CD4-positive, alpha-beta T cell treated with Interleukin-12 subunit alpha and Interleukin-12 subunit beta, for 1 hour (primary cell): ENCODE measurements around the gene NHLH1.

Experiments
- DNase-seq: peaks from one replicate; pipeline ENCODE4 v3.0.0-alpha.2; 2020

NHLH1 gene

DNA sequence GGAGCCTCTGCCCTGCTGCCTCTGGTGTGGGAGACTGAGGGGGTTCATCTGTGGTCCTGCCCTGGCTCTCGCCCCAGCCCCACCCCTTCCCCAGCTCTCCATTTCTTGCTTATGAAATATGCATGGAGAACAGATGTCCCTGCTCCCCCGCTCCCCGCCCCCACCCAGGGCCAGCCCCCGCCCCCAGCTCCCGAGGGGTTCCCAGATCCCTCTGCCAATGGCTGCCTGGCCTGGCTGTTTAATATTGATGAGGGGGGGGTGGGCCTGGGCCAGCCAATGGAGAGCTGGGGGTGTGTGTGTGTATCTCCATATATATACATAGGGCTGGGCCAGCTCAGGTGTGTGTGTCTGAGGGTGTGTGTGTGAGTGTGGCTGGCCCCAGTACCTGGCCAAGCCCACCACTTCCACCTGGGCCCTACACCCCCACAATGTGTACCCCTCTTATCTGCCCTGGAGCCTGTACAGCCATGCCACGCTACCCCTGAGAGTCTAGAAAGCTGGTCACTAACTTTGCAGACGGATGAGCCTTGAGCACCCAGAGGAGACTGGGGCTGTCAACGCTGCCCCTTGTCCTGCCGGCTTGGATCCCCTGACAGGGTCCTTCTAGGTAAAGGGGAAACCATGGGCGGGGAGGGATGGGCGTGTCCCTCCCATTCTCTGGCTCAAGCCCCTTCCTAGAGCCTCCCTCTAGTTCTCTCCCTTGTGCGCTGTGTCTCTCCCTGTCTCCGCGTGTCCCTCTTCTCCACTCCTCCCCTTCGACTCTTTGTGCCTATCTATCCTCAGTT lies at the start of gene NHLH1:
TSS of gene NHLH1 (plus strand) at position 341 of the 785 bp plus-strand sequence. CDS start 3,661 bp downstream, outside the sequence.
- no peak for DNase-seq

- DNase-seq = no peak
Measured at GRCh38 chr1:160322831-160323230, 44.0 kb upstream of the NHLH1 start.

DNA sequence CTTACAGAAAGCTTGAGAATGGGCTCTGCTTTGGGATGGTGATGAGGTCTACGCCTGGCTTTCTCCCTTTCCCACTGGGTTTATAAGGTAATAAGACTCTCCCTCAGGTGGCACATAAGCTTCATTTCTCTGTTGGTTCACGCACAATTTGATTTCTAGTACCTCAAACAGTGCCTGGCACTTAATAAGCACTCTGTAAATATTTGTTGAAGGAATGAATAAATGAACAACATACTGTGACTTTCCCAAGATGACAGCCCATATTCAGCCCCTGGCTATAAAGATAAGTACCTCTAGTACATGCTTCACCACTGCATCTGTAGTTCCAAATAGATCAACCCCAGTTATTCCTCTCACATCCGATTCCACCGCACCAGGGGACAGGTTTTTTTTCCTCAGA lies 41.6 kb upstream of the NHLH1 start:
- DNase-seq = no peak

DNA sequence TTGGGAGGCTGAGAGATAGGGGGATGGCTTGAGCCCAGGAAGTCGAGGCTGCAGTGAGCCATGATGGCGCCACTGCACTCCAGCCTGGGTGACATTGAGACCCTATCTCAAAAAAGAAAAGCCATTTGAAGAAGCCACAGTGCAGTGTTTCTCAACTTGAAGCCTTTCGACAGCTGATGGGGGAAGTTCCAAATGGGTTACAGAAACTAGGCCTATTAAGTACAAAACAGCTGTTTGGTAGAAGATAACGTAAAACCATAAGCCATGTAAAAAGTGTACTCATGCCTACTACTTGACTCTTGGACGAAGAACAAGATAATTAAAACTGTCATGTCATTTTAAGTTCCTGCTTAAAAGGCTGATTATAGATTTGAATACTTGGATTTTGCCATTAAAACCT lies 40.5 kb upstream of the NHLH1 start:
- no peak for DNase-seq

GRCh38 chr1:160328184-160328583 lies 38.7 kb upstream of the NHLH1 start:
- DNase-seq = no peak

DNA sequence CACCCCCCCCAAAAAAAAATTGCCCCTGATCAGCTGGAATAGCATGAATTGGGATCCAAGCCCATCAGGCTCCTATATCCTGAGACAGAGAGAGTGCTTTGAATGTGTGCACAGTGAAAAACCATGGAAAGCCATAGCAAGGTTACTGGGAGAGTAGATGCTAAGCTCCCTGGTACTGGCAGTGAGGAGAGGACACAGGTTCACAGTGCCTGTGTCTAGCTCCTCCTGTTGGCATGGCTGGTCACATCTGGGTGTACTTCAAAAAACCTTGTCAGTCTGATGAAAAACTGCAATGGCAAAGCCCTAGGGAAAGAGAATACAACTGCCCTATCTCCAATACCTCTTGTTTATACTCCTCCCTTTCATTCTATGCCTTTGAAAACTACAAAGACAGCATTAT lies 36.8 kb upstream of the NHLH1 start:
- no peak for DNase-seq

- no peak for DNase-seq
Measured at GRCh38 chr1:160332516-160332915, 34.4 kb upstream of the NHLH1 start.

- DNase-seq = no peak
Measured at GRCh38 chr1:160338580-160338979, 28.3 kb upstream of the NHLH1 start.

DNA sequence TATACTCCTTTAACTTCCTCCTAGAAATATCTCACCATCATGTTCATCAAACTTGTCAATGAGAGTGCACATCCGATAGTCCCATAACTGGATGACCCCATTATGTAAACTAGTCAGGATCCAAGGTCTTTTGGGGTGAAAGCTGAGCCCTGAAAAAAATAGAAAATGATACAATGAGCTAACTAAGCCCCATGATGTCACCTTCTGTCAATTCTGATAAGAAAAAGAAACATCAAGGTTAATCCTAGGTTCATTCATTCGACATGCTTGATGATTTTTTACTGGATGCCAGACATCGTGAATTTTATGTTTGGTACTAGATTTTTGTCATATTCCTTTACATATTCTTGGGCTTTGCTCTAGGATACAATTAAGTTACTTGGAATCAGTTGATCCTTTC lies 26.7 kb upstream of the NHLH1 start:
- DNase-seq = no peak

DNA sequence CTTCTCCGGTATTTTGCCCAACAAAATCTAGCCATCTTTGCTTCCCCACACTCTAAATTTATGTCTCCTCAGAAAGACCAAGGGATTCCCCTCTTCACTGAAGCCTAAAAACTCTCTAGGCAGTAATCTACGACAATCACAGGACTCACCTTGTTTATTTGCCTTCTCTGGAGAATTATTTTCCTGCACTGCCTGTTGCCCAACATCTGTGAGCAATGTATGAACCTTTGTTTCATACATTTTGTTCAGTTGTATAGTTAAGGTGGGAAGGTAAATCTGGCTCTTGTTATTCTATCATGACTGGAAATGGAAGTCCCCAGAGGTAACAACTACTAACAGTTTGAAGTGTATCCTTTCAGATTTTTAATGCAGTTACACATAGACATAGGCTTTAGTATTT lies 26.0 kb upstream of the NHLH1 start:
- DNase-seq = no peak

DNA sequence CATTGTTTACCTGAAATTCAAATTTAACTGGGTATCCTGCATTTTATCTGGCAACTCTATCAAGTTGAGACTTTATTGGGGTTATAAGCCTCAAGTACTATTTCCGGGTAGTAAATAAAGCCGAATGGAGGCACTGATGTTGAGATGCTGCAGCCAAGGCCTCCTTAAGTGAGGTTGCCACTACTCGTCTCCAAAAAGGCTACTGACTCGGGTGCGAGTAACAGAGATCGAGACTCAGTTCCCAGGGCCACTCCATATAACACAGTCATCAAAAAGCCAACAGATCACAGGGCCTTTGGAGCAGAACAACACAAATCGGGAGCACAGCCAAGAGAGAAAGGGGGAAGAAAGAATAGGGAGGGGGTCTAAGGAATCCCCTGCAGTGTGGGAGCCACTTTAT lies 24.3 kb upstream of the NHLH1 start:
- DNase-seq = peak; percentile 21

- DNase-seq = peak; percentile 93
Measured at GRCh38 chr1:160342953-160343869, 23.7 kb upstream of the NHLH1 start, which contains the start of the genes COPA and NCSTN. COPA (minus strand) TSS chr1:160343250; CDS start chr1:160343170, 80 bp downstream. NCSTN (plus strand) TSS chr1:160343383; CDS start chr1:160343397, 14 bp downstream.

DNA sequence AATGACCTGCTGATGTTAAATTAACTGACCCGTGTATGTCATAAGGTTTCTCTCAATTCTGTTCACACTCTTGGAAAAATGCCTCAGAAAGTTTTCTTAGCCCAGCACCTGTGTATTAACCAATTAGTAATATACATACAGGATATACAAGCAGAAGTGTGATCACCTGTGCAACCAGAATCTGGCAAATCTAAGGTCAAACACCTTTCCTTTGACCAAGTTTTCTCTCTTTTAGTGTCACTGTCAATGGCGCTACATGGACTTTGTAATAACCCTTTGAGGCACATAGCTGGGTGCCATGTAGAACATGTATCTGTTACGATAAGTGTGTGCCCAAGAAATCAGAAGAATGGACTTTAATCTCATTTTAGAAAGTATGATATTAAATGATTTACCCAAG lies 22.6 kb upstream of the NHLH1 start:
- DNase-seq = no peak

DNA sequence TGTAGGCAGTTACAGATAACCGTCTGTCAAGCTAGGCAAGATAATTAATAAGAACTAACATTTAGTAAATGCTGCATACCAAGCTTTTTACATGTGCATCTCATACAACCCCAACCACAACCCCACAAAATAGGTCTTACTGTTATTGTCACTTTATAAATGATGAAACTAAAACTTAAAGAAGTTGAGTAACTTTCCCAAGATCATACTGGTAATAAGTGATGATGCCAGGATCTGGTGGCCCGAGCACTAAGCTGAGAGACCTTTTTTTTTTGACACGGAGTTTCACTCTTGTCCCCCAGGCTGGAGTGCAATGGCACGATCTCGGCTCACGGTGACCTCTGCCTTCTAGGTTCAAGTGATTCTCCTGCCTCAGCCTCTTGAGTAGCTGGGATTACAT lies 21.9 kb upstream of the NHLH1 start:
- DNase-seq = no peak

DNA sequence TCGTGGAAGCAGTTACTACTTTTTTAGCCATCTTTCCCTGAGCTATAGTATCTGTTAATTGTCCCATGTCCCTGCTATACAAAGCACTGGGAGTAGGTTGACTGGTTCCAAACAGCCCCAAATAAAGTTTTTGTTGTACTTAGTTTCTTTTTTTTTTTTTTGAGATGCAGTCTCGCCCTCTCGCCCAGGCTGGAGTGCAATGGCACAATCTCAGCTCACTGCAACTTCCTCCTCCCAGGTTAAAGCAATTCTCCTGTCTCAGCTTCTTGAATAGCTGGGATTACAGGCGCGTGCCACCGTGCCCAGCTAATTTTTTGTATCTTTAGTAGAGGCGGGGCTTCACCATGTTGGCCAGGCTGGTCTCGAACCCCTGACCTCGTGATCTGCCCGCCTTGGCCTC lies 20.4 kb upstream of the NHLH1 start:
- no peak for DNase-seq

- DNase-seq = no peak
Measured at GRCh38 chr1:160346958-160347357, 19.9 kb upstream of the NHLH1 start.

DNA sequence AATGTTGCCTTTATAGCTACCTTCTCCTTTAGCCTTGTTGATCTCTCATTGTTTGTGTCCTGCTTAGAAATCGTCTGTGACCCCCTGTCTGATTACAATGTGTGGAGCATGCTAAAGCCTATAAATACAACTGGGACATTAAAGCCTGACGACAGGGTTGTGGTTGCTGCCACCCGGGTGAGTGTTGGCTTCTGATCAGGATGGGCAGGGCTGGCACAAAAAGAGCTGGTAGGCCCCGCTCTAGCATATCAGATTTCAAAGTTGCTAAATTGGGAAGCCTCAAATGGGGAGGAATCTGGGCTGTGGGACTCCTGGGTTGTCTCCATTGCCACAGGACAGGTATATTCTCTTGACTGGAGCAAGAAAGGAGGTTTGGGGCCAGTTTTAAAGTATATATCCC lies 15.2 kb upstream of the NHLH1 start:
- DNase-seq = no peak

GRCh38 chr1:160352555-160352954 lies 14.3 kb upstream of the NHLH1 start:
- no peak for DNase-seq

DNA sequence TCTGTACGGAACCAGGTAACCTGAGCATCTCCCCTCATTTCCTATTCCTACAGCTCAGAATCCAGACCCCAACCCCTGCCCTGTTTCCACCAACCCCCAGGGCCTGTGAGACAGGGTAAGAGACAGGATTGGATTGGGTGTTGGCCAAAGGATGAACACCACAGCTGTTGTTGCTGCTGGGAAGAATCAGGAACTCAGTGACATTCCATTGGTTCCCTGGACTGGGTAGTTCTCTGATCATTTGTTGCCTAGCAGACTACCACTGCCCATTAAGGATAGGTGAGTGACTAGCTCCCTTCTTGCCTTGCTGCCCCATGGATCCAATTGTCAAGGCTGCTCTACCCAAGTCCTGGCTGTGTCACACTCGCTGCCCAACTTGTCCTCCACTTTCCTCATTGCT lies 13.6 kb upstream of the NHLH1 start:
- DNase-seq = no peak

- DNase-seq = peak; percentile 23
Measured at GRCh38 chr1:160354388-160354985, 12.4 kb upstream of the NHLH1 start.

- DNase-seq = no peak
Measured at GRCh38 chr1:160357286-160358002, 9.4 kb upstream of the NHLH1 start.

DNA sequence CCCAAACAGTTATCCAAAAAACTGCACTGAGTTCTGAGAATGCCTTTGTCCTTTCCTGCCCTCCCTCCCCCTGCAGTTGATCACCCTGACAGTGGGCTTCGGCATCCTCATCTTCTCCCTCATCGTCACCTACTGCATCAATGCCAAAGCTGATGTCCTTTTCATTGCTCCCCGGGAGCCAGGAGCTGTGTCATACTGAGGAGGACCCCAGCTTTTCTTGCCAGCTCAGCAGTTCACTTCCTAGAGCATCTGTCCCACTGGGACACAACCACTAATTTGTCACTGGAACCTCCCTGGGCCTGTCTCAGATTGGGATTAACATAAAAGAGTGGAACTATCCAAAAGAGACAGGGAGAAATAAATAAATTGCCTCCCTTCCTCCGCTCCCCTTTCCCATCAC lies 8.8 kb upstream of the NHLH1 start:
- no peak for DNase-seq
